Psoas muscle (tissue), 8 donors: ENCODE results near the gene RSPO4. TPM values are rescaled to one million over a fixed set of nuclear protein-coding genes. Genes with fewer than 3 reads are reported as not detected.

Source experiments
- ATAC-seq, 4 donors: fragments of 200-7000 bp; cut with Tn5 transposase; one replicate each; pipeline ENCODE4 v1.9.1; 2020; ENCODE audit warnings: moderate library complexity in 3 of 4, mild to moderate bottlenecking in 2 of 4
- DNase-seq, 2 donors: peaks; one replicate each; pipeline ENCODE4 v3.0.0-alpha.2; 2020
- H3K27ac ChIP-seq: fragments of 200-600 bp; one replicate; pipeline ENCODE4 v1.8.0; 2022
- H3K27me3 ChIP-seq, 3 donors: fragments of 200-600 bp in 1 of 3; one replicate each; pipeline versions ENCODE4 v1.6.1 to v1.8.0; 2013 to 2022; ENCODE audit warnings: low read length in 2 of 3, mild to moderate bottlenecking in 2 of 3, moderate library complexity in 1 of 3; ENCODE audit not compliant: insufficient read depth in 3 of 3
- H3K36me3 ChIP-seq, 2 donors: fragments of 200-600 bp in 1 of 2; one replicate each; pipeline versions ENCODE4 v1.6.1 to v1.8.0; 2013 to 2022; ENCODE audit warnings: low read depth in 1 of 2, mild to moderate bottlenecking in 1 of 2, moderate library complexity in 1 of 2; ENCODE audit not compliant: insufficient read depth in 1 of 2
- H3K4me1 ChIP-seq: fragments of 200-600 bp; one replicate; pipeline ENCODE4 v1.8.0; 2022
- H3K4me3 ChIP-seq: fragments of 200-600 bp; one replicate; pipeline ENCODE4 v1.8.0; 2022; ENCODE audit warnings: mild to moderate bottlenecking
- H3K9me3 ChIP-seq: fragments of 200-600 bp; one replicate; pipeline ENCODE4 v1.8.0; 2022
- CTCF ChIP-seq: fragments of 200-600 bp; IDR thresholded peaks from one replicate; pipeline ENCODE4 v1.8.0; 2022; ENCODE audit warnings: antibody characterized with exemption
- WGBS, 3 donors: extraction: QIAGEN DNeasy Blood & Tissue Kit; methylation state at CpG; one replicate each; pipeline versions ENCODE4 v1.1.6 to v1.1.7; 2013; 5-methylcytosine and 5-hydroxymethylcytosine counted together
- intact Hi-C, 2 donors: fragments of 100-400 bp; cut with DNase I; formaldehyde crosslinking; loops; one replicate each; pipeline versions ENCODE4 v1.11.0 to v1.14.2; 2022
- polyA plus RNA-seq, 3 donors: library from polyadenylated mRNA; stranded (reverse); fragments of 200-250 nt; gene quantifications; one replicate each; pipeline ENCODE4 v1.2.3, GENCODE V29; 2013
- total RNA-seq, 4 donors: library from RNA; stranded (reverse); fragmentation: NEBNext Ultra II Directional in 2 of 4; extraction: Animal tissue kit (Norgen Biotek cat#: 25700) in 2 of 4; gene quantifications; one replicate each; pipeline versions ENCODE4 v1.2.1 to v1.2.4, GENCODE V29; 2021 to 2023
- donor health status: healthy with polysubstance abuse.
- donor health status: DM: no; HTN: no; CAD: no; lungs with moderate emphysema.
- donor health status: Bipolar disorder and iron deficiency.
- donor health status: healthy.
- donor health status: DM: yes; HTN: yes; CAD: no.
- donor health status: DM: no; HTN: no; CAD: no.
- donor health status: DM: no; HTN: no; CAD: no.
- donor health status: DM: yes; HTN: yes; CAD: no.

RSPO4 gene
- total and polyA plus RNA-seq, 7 donors: 0.01 to 0.13 (median 0.03) TPM; not detected in 4

GRCh38 chr20:962223-962622 is 39.9 kb downstream of the RSPO4 start:
- Histone ChIP-seq H3K9me3 (no peaks in the 10 kb centered on the region), H3K27ac (no peak overlapping the region), H3K27me3 (peaks cover 0 to 36% (median 7%) of the 10 kb centered on the region in 3 donors), H3K4me3 (no peak overlapping the region), H3K36me3 (no peaks in the 10 kb centered on the region), H3K4me1 (no peaks in the 10 kb centered on the region)
- 27 to 33% (median 29%) methylated on average over 3 of the region's 3 CpGs for WGBS, 3 donors
- intact Hi-C loops: no loop called here
- TF ChIP-seq CTCF: no peak
- no peak for DNase-seq
- no peak for ATAC-seq

GRCh38 chr20:961768-962167 is 40.3 kb downstream of the RSPO4 start:
- H3K4me3 ChIP-seq: no peak overlapping the region
- no peaks in the 10 kb centered on the region for H3K36me3 ChIP-seq
- no peak for DNase-seq
- TF ChIP-seq CTCF: no peak
- intact Hi-C loops: no loop called here
- WGBS, 3 donors: 11 to 29% (median 26%) methylated on average over 2 of the region's 2 CpGs
- H3K9me3 ChIP-seq: no peaks in the 10 kb centered on the region
- no peak overlapping the region for H3K27ac ChIP-seq
- no peak for ATAC-seq
- H3K4me1 ChIP-seq: no peaks in the 10 kb centered on the region
- peaks cover 0 to 33% (median 7%) of the 10 kb centered on the region in 3 donors for H3K27me3 ChIP-seq

GRCh38 chr20:959996-960615 is 42.0 kb downstream of the RSPO4 start:
- TF ChIP-seq CTCF: no peak
- H3K4me1 ChIP-seq: no peaks in the 10 kb centered on the region
- WGBS, 3 donors: 62 to 82% (median 65%) methylated on average over 15 to 16 of the region's 16 CpGs
- H3K9me3 ChIP-seq: no peaks in the 10 kb centered on the region
- intact Hi-C loops: loop anchor here in 1 of 2 donors (10.0 kb wide), 2 partner anchors 225 to 255 kb away; partner anchors contain the start of gene TMEM74B
- H3K27me3 ChIP-seq: peaks cover 0 to 30% (median 4%) of the 10 kb centered on the region in 3 donors
- DNase-seq (no peak), ATAC-seq (no peak)
- H3K4me3 ChIP-seq: no peak overlapping the region
- H3K36me3 ChIP-seq: no peaks in the 10 kb centered on the region
- no peak overlapping the region for H3K27ac ChIP-seq

- DNase-seq: no peak
- peaks cover 0 to 26% (median 2%) of the 10 kb centered on the region in 3 donors for H3K27me3 ChIP-seq
- H3K4me3 ChIP-seq: no peak overlapping the region
- WGBS, 3 donors: 47 to 59% (median 52%) methylated on average over 17 to 19 of the region's 19 CpGs
- no peak for ATAC-seq
- H3K36me3 ChIP-seq: no peaks in the 10 kb centered on the region
- no peaks in the 10 kb centered on the region for H3K4me1 ChIP-seq
- intact Hi-C loops: loop anchor here in 1 of 2 donors (10.0 kb wide), 2 partner anchors 226 to 256 kb away; partner anchors contain the start of gene TMEM74B
- no peak overlapping the region for H3K27ac ChIP-seq
- TF ChIP-seq CTCF: no peak
- no peaks in the 10 kb centered on the region for H3K9me3 ChIP-seq
These were observed 42.9 kb downstream of the RSPO4 start for GRCh38 chr20:958936-959815.
